ENCODE measurements around the gene CAMK4.

Gene CAMK4

DNA sequence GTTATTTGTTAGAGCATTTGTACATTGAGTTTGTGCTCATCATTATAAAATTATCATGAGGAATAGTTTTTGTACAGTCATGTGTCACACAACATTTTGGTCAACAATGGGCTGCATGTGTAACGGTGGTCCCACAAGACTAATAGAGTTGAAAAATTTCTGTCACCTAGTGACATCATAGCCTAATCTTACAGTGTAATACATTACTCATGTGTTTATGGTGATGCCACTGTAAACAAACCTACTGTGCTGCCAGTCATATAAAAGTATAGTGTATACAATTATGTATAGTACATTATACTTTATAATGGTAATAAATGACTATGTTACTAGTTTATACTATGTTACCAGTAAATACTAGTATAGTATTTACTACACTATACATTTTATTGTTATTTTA is 3.0 kb upstream of the CAMK4 start:
- POLR2A ChIA-PET (ENCODE audit: low non-redundant PET), result no interaction called here

DNA sequence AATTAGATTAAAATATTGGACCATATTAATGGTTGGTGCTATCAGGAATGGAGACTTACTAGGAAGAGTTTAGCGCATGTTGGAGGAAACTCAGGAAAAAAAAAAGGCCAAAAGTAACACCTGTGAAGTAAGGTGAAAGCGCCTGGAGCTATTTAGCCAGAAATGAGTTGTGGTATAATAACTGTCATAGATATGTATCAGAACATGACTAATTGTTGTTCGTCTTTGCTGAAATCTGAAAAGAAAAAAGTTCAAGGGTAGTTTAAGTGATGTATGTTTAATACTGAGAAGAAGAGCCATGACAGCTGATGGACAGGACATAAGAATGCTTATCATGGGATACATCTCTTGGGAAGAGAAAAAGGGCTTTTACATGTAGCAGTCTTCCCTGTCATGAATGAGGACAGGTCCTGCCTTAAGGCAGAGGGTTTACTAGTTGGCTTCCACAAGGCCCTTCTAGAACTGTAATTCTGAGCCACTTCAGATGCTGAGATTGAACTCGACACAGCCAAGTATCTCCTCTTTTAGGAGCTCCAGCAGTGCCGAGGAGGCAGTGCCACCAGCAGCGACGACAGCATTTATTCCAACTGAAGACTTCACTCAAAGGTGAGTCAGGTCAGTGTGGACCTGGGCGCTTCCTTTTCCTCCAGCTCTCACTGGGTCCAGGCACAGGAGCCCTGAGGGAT is 940 bp upstream of the CAMK4 start:
- peak overlapping the region; percentile 74 for H3K27ac ChIP-seq
- TF ChIP-seq, protein P1, sequence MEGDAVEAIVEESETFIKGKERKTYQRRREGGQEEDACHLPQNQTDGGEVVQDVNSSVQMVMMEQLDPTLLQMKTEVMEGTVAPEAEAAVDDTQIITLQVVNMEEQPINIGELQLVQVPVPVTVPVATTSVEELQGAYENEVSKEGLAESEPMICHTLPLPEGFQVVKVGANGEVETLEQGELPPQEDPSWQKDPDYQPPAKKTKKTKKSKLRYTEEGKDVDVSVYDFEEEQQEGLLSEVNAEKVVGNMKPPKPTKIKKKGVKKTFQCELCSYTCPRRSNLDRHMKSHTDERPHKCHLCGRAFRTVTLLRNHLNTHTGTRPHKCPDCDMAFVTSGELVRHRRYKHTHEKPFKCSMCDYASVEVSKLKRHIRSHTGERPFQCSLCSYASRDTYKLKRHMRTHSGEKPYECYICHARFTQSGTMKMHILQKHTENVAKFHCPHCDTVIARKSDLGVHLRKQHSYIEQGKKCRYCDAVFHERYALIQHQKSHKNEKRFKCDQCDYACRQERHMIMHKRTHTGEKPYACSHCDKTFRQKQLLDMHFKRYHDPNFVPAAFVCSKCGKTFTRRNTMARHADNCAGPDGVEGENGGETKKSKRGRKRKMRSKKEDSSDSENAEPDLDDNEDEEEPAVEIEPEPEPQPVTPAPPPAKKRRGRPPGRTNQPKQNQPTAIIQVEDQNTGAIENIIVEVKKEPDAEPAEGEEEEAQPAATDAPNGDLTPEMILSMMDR (conservative IDR thresholded peaks at IDR 0.05; ENCODE audit: low read depth), result no peak
- CTCF ChIA-PET, result interaction anchor here (0.5 to 1.6 kb wide), 10 partner anchors 19 to 928 kb away, joined by 3 to 7 read pairs (median 3); no protein-coding TSS in a partner anchor
- POLR2A ChIA-PET (ENCODE audit: low non-redundant PET), result no interaction called here
- DNase-seq (ENCODE audit: low spot score), result peak; percentile 57

More for the DNA sequence above, 3.0 kb upstream of the CAMK4 start:
- CTCF ChIA-PET, result no interaction called here
- H3K27ac ChIP-seq, result no peak overlapping the region
- no peak for DNase-seq (ENCODE audit: low spot score)
- TF ChIP-seq, protein P1 (conservative IDR thresholded peaks at IDR 0.05; ENCODE audit: low read depth), result no peak

DNA sequence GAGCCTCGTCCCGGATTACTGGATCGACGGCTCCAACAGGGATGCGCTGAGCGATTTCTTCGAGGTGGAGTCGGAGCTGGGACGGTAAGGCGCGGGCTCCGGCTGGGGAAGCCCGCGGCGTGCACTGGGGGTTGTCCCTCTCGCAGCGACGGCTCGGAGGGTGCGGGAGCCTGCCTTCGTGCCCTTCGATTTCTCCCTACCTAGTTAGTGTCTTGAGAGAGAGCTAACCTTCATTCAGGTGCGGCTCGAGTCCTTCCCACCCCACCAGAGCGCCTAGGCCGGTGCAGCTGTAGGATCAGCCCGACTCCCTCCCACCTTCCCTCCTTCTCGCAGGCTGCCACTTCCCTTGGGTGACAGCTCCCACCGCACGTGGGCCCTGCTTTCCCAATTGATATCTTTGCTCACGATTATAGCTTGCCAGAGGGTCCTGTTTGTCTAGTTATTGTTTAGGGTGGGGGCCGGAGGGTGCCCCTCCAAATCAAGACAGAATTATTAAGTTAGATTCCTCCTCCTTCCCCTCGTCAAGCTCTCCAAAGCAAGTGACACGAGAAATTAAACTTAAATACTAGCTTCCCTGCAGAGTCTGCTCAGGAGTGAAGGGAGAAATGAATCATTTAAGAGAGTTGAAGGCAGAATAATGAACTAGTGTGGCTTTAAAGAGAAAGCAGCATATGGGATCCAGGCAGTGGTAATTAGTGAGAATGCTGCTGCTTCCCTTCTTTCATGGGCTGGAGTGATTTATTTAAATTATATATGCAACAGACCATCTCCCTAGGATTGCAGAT is 569 bp downstream of the CAMK4 start:
- TF ChIP-seq, protein P1 (conservative IDR thresholded peaks at IDR 0.05; ENCODE audit: low read depth), result no peak
- DNase-seq (ENCODE audit: low spot score), result peak; percentile 45
- CTCF ChIA-PET, result interaction anchor here (0.6 kb wide), 1 partner anchor 11 kb away, joined by 5 read pairs; no protein-coding TSS in a partner anchor
- H3K27ac ChIP-seq, result peak overlapping the region; percentile 74
- POLR2A ChIA-PET (ENCODE audit: low non-redundant PET), result interaction anchor here (0.6 kb wide), 2 partner anchors 10 to 45 kb away, joined by 3 read pairs; no protein-coding TSS in a partner anchor

DNA sequence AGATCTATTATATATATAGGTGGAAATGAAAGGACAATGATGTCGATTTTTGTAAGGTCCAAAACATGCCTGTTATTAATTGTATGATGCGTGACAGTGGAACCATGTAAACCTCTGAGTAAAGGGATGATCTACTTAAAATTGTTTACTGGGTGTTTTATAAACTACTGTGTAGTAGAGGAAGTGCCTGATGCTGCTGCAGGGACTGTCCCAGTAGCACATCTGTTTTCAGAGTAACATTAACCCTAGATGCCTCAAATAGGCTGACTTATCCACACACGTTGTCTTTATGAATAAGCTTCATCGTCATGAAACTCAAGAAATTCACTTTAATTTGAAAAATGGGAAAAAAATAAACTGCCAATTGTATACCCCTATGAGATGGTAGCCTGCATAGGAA is 1.7 kb downstream of the CAMK4 start:
- no peak for DNase-seq (ENCODE audit: low spot score)
- TF ChIP-seq, protein P1 (conservative IDR thresholded peaks at IDR 0.05; ENCODE audit: low read depth), result no peak
- ChIA-PET CTCF (interaction anchor here (0.6 kb wide), 1 partner anchor 65 kb away, joined by 4 read pairs; no protein-coding TSS in a partner anchor), POLR2A (ENCODE audit: low non-redundant PET) (no interaction called here)
- no peak overlapping the region for H3K27ac ChIP-seq

DNA sequence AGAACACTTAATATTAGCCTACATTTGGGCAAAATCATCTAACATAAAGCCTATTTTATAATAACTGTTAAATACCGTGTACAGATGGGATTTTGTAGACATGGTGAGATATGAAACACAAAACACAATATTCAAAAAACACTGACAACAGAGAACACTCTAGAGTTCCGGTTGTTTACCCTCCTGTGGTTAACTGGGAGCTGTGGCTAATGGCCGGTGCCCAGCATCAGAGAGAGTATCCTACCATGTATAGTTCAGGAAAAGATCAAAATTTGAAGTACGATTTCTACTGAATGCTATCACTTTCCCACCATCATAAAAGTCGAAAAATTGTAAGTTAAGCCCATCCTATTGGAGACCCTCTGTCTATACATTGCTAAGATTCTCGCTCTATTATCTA is 2.4 kb downstream of the CAMK4 start:
- CTCF ChIA-PET, result interaction anchor here (0.5 kb wide), 1 partner anchor 12 kb away, joined by 3 read pairs; no protein-coding TSS in a partner anchor
- DNase-seq (ENCODE audit: low spot score), result no peak
- no peak overlapping the region for H3K27ac ChIP-seq
- POLR2A ChIA-PET (ENCODE audit: low non-redundant PET), result no interaction called here
- TF ChIP-seq, protein P1 (conservative IDR thresholded peaks at IDR 0.05; ENCODE audit: low read depth), result no peak

DNA sequence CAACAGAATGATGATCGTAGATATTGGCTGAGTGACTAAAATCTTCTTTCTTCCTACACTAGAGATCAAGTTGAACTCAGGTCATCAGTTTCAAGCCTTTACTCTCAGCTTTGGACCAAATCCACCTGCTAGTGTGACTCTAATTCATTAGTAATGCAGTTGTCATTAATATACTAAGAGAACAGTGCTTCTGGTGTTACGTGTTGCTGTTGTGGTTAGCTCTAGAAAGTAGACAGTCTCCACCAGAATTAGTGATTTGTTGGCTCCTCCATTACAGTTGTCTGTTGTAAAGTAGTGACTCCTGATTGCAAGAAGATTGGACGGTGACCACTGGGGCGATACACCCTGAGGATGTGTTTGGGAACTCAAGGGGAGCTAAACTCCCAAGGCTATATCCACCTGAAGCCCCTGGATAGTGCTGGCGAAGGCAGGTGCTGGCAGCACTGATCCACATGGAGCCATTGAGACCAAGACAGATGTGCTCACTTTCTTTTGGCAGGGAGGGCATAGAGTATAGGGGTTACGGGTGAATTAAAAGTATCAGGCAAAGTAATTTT is 3.1 kb downstream of the CAMK4 start:
- TF ChIP-seq, protein P1 (conservative IDR thresholded peaks at IDR 0.05; ENCODE audit: low read depth), result no peak
- no peak for DNase-seq (ENCODE audit: low spot score)
- peak overlapping the region; percentile 64 for H3K27ac ChIP-seq
- CTCF ChIA-PET, result interaction anchor here (0.6 kb wide), 1 partner anchor 247 kb away, joined by 3 read pairs; no protein-coding TSS in a partner anchor
- POLR2A ChIA-PET (ENCODE audit: low non-redundant PET), result no interaction called here
